PC-3 (cell line): ENCODE results near the gene HDAC10. TPM values are rescaled to one million over a fixed set of nuclear protein-coding genes. Genes with fewer than 3 reads are reported as not detected.

ENCODE experiments used
- ATAC-seq: fragments of 200-7000 bp; cut with Tn5 transposase; 2 replicates; pipeline ENCODE4 v1.9.1; 2020; ENCODE audit warnings: mild to moderate bottlenecking, moderate library complexity
- BruUV-seq: library from RNA; stranded (reverse); fragments of 400-500 nt; replicated peaks from 2 replicates; lab custom pipeline; 2021; lab: Mats Ljungman, UMichigan
- CTCF ChIA-PET: fragments of 300-600 bp; sonication (Branson Sonifier 250); formaldehyde crosslinking; loops from one replicate; lab custom pipeline; 2022; ENCODE audit warnings: antibody characterized with exemption; lab: Charles Lee
- POLR2A ChIA-PET: fragments of 300-600 bp; sonication (Branson Sonifier 250); formaldehyde crosslinking; loops from one replicate; lab custom pipeline; 2022; ENCODE audit warnings: antibody characterized with exemption; ENCODE audit not compliant: unreplicated experiment; lab: Charles Lee
- DNase-seq: peaks from one replicate; pipeline ENCODE4 v3.0.0-alpha.2; 2015
- H2AFZ ChIP-seq: fragments of 300-600 bp; sonication (generic); 2 replicates; pipeline ENCODE4 v1.6.0; 2016; ENCODE audit warnings: antibody characterized with exemption, low read length
- H3F3A ChIP-seq: fragments of 300-600 bp; sonication (generic); one replicate; pipeline ENCODE4 v1.6.0; 2017; ENCODE audit warnings: antibody characterized with exemption, low read length, control low read depth, mild to moderate bottlenecking; ENCODE audit not compliant: unreplicated experiment
- H3K27ac ChIP-seq: fragments of 300-600 bp; sonication (generic); 2 replicates; pipeline ENCODE4 v1.5.1; 2016; ENCODE audit warnings: mild to moderate bottlenecking, low read length
- H3K27me3 ChIP-seq: fragments of 300-600 bp; sonication (generic); 2 replicates; pipeline ENCODE4 v1.6.1; 2016; ENCODE audit warnings: low read length, mixed read lengths
- H3K36me3 ChIP-seq: fragments of 300-600 bp; sonication (generic); 2 replicates; pipeline ENCODE4 v1.6.1; 2016; ENCODE audit warnings: low read depth, mixed run types, low read length, mixed read lengths
- H3K4me1 ChIP-seq: fragments of 300-600 bp; sonication (generic); 2 replicates; pipeline ENCODE4 v1.5.1; 2016; ENCODE audit warnings: low read length; ENCODE audit not compliant: insufficient read depth
- H3K4me2 ChIP-seq: fragments of 300-600 bp; sonication (generic); 2 replicates; pipeline ENCODE4 v1.6.0; 2016; ENCODE audit warnings: low read length
- H3K4me3 ChIP-seq: fragments of 300-600 bp; sonication (generic); 2 replicates; pipeline ENCODE4 v1.5.1; 2016; ENCODE audit warnings: mild to moderate bottlenecking, low read length, mixed read lengths
- H3K79me2 ChIP-seq: fragments of 300-600 bp; sonication (generic); 2 replicates; pipeline ENCODE4 v1.6.1; 2017; ENCODE audit warnings: low read length, mixed read lengths
- H3K9ac ChIP-seq: fragments of 300-600 bp; sonication (generic); 2 replicates; pipeline ENCODE4 v1.6.0; 2016; ENCODE audit warnings: mild to moderate bottlenecking, low read length
- H3K9me2 ChIP-seq: fragments of 300-600 bp; sonication (generic); replicated peaks from 2 replicates; pipeline ENCODE4 v1.6.1; 2016; ENCODE audit warnings: mixed run types, low read length, mixed read lengths
- H3K9me3 ChIP-seq: fragments of 300-600 bp; sonication (generic); 2 replicates; pipeline ENCODE4 v1.6.1; 2016; ENCODE audit warnings: low read length, mixed read lengths
- H4K20me1 ChIP-seq: fragments of 300-600 bp; sonication (generic); 2 replicates; pipeline ENCODE4 v1.6.1; 2016; ENCODE audit warnings: low read length, mixed read lengths
- EZH2 ChIP-seq: fragments of 300-600 bp; sonication (generic); IDR thresholded peaks from one replicate; pipeline ENCODE4 v1.6.1; 2017; ENCODE audit warnings: antibody characterized with exemption, mild to moderate bottlenecking, low read length; ENCODE audit not compliant: unreplicated experiment
- EZH2phosphoT487 ChIP-seq: fragments of 300-600 bp; sonication (generic); IDR thresholded peaks from 2 replicates; pipeline ENCODE4 v1.6.1; 2018; ENCODE audit warnings: mild to moderate bottlenecking, antibody characterized with exemption, low read length, borderline replicate concordance
- intact Hi-C: fragments of 100-400 bp; cut with micrococcal nuclease; formaldehyde crosslinking; loops from 2 replicates; pipeline ENCODE4 v1.9.0; 2023
- total RNA-seq: library from RNA; depleted of rRNA; stranded (reverse); fragments of >200 nt; gene quantifications from 2 replicates; pipeline ENCODE4 v1.2.3, GENCODE V29; 2014
- TF ChIP-seq, protein P1 (sequence below): fragments of 300-600 bp; sonication (generic); conservative IDR thresholded peaks from 2 replicates; pipeline ENCODE4 v1.5.1; 2017; ENCODE audit warnings: antibody characterized with exemption, low read depth, mild to moderate bottlenecking, low read length

HDAC10 gene
- total RNA-seq, 1 experiment from 2014 or later: 25.8 TPM

DNA sequence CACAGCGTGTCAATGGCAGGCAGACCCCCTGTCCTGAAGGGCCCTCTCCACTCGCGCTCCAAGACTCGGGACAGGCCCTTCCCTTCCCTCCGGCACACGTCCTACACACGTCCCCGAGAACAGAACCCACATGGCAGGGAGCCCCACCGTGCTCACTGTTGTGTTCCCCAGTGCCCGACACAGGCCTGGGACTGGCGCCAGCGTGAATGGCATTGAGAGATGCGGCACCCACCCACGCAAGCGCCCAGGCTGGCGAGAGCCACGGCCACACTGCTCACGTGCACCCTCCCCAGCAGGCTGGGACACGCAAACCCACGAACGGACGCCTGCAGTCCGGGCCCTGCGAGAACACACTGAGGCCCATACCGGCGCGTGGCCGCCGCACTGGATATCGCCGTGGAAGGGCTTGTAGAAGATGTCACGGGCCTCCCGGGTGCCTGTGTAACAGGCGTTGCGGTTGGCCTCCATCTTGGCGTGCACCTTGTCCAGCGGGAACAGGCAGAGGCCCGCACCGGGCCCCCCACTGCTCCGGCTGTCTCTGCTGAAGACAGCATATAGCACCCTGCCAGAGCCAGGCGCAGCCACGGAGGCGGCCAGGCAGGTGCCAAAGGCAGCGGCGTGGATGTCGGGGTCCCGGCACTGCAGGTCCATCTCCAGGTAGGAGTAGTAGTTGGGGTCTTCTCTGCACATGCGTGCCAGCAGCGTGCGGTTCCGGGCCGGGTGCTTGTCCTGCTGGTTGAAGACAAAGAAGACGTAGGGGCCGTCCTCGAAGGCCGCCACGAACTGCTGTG lies 38.3 kb upstream of the HDAC10 start:
- Histone ChIP-seq H3K9ac (no peak overlapping the region), H3F3A (no peaks in the 10 kb centered on the region), H4K20me1 (no peaks in the 10 kb centered on the region), H3K27ac (no peak overlapping the region), H2AFZ (no peak overlapping the region), H3K4me2 (no peak overlapping the region), H3K79me2 (peaks cover 50% of the 10 kb centered on the region), H3K36me3 (no peaks in the 10 kb centered on the region), H3K9me3 (no peaks in the 10 kb centered on the region), H3K27me3 (no peaks in the 10 kb centered on the region), H3K9me2 (no peaks in the 10 kb centered on the region), H3K4me1 (peaks cover 19% of the 10 kb centered on the region), H3K4me3 (no peak overlapping the region)
- ATAC-seq: no peak
- BruUV-seq: no TSS peak
- TF ChIP-seq EZH2 (no peak), EZH2phosphoT487 (no peak)
- TF ChIP-seq, protein P1, sequence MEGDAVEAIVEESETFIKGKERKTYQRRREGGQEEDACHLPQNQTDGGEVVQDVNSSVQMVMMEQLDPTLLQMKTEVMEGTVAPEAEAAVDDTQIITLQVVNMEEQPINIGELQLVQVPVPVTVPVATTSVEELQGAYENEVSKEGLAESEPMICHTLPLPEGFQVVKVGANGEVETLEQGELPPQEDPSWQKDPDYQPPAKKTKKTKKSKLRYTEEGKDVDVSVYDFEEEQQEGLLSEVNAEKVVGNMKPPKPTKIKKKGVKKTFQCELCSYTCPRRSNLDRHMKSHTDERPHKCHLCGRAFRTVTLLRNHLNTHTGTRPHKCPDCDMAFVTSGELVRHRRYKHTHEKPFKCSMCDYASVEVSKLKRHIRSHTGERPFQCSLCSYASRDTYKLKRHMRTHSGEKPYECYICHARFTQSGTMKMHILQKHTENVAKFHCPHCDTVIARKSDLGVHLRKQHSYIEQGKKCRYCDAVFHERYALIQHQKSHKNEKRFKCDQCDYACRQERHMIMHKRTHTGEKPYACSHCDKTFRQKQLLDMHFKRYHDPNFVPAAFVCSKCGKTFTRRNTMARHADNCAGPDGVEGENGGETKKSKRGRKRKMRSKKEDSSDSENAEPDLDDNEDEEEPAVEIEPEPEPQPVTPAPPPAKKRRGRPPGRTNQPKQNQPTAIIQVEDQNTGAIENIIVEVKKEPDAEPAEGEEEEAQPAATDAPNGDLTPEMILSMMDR: no peak
- DNase-seq: no peak
- ChIA-PET CTCF (no interaction called here), POLR2A (no interaction called here)
- intact Hi-C loops: no loop called here

DNA sequence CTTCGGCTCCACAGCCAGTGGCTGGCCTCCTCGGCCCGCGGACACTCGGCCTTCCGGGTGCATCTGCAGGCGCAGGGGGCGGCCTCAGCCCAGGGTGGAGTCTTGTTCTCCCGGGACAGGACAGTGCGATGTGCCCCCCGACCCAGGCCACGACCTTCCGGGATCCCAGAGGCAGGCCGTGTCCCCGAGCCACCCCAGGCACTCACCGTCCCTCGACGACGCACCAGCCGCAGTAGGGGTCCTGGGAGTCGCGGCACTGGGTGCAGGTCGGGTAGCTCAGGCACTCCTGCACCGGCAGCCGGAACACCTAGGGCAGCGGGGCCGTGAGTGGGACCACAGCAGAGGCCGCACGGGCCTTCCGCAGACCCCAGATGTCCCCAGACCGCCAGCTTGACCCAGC lies 36.7 kb upstream of the HDAC10 start:
- Histone ChIP-seq H3K4me1 (peaks cover 9% of the 10 kb centered on the region), H3K4me2 (no peak overlapping the region), H3F3A (no peaks in the 10 kb centered on the region), H3K9me2 (no peaks in the 10 kb centered on the region), H2AFZ (no peak overlapping the region), H3K36me3 (no peaks in the 10 kb centered on the region), H3K9me3 (no peaks in the 10 kb centered on the region), H3K9ac (no peak overlapping the region), H3K27ac (no peak overlapping the region), H3K4me3 (no peak overlapping the region), H3K79me2 (peaks cover 34% of the 10 kb centered on the region), H3K27me3 (no peaks in the 10 kb centered on the region), H4K20me1 (no peaks in the 10 kb centered on the region)
- TF ChIP-seq, protein P1: no peak
- POLR2A ChIA-PET: no interaction called here
- DNase-seq: no peak
- CTCF ChIA-PET: no interaction called here
- no TSS peak for BruUV-seq
- no peak for ATAC-seq
- intact Hi-C loops: no loop called here

DNA sequence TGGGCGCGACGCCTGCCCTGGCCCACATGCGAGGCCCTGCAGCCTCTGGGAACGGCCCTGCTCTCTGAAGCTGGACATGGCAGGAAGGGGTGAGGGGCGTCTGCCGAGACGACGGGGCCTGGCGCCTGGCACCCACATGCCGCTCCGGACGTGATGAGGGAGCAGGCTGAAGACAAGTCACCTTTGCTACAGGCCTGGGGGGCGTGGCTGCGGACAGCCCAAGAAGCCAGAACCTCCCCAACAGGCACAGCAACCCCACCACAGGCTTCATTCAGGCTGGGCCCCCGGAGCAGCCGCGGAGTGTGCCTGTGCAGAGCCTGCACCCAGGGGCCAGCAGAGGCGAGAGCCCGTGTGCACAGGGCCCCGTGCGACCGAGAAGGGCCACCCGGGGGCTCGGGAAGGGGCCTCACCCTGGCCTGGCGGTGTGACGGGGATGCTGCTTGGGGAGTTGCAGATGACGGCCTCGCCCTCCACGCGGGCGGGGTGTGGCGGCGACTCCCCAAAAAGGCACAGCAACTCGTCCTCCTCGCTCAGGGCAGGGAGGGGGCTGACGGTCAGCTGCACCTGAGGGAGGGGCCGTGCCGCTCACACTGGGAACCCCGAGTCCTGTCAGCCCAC lies 35.7 kb upstream of the HDAC10 start:
- H4K20me1 ChIP-seq: no peaks in the 10 kb centered on the region
- H3K36me3 ChIP-seq: peaks cover 1% of the 10 kb centered on the region; the same call in 1 of the 2 replicates
- ATAC-seq (no peak), DNase-seq (no peak)
- H3K9ac ChIP-seq: no peak overlapping the region
- no peak overlapping the region for H2AFZ ChIP-seq
- peaks cover 29% of the 10 kb centered on the region for H3K79me2 ChIP-seq
- no peaks in the 10 kb centered on the region for H3F3A ChIP-seq
- no peak overlapping the region for H3K27ac ChIP-seq
- no peaks in the 10 kb centered on the region for H3K9me2 ChIP-seq
- no peak overlapping the region for H3K4me2 ChIP-seq
- ChIA-PET CTCF (no interaction called here), POLR2A (no interaction called here)
- TF ChIP-seq EZH2 (no peak), EZH2phosphoT487 (no peak)
- TF ChIP-seq, protein P1: no peak
- H3K9me3 ChIP-seq: no peaks in the 10 kb centered on the region
- H3K27me3 ChIP-seq: no peaks in the 10 kb centered on the region
- intact Hi-C loops: no loop called here
- BruUV-seq: no TSS peak
- H3K4me1 ChIP-seq: peaks cover 12% of the 10 kb centered on the region
- H3K4me3 ChIP-seq: no peak overlapping the region
